Daoy (cell line): Measurements from ENCODE around the gene LRRN3. TPM values are rescaled to one million over a fixed set of nuclear protein-coding genes. Genes with fewer than 3 reads are reported as not detected.

Source experiments
- DNase-seq: peaks from one replicate; pipeline ENCODE4 v3.0.0-alpha.2; 2015; ENCODE audit warnings: low read depth
- total RNA-seq: library from RNA; depleted of rRNA; stranded (reverse); fragments of >200 nt; shearing (Covaris generic); gene quantifications from 2 replicates; pipeline ENCODE4 v1.2.3, GENCODE V29; 2014

LRRN3 gene
- total RNA-seq, 1 experiment from 2014 or later = 20.0 TPM

- DNase-seq = no peak
These were observed 13.9 kb upstream of the LRRN3 start for GRCh38 chr7:111077001-111077400.

- DNase-seq = no peak
These were observed 10.3 kb upstream of the LRRN3 start for GRCh38 chr7:111080495-111081105.

GRCh38 chr7:111081546-111082267 lies 9.2 kb upstream of the LRRN3 start:
- DNase-seq = no peak

GRCh38 chr7:111082351-111082750 lies 8.6 kb upstream of the LRRN3 start:
- peak; percentile 51 for DNase-seq

- peak; percentile 88 for DNase-seq
These were observed 7.5 kb upstream of the LRRN3 start for GRCh38 chr7:111083413-111083812.

GRCh38 chr7:111085356-111085755 lies 5.6 kb upstream of the LRRN3 start:
- no peak for DNase-seq

GRCh38 chr7:111086532-111086931 lies 4.4 kb upstream of the LRRN3 start:
- DNase-seq = no peak

- DNase-seq = no peak
These were observed 2.6 kb upstream of the LRRN3 start for GRCh38 chr7:111088328-111088727.

- peak; percentile 48 for DNase-seq
These were observed 1.0 kb upstream of the LRRN3 start for GRCh38 chr7:111089822-111090426.

GRCh38 chr7:111091593-111092358 lies 849 bp downstream of the LRRN3 start:
- peak; percentile 45 for DNase-seq

- no peak for DNase-seq
These were observed 1.7 kb downstream of the LRRN3 start for GRCh38 chr7:111092406-111093236.

GRCh38 chr7:111093496-111093895 lies 2.6 kb downstream of the LRRN3 start:
- no peak for DNase-seq

- DNase-seq = no peak
These were observed 3.5 kb downstream of the LRRN3 start for GRCh38 chr7:111094419-111094818.

GRCh38 chr7:111096997-111097396 lies 6.1 kb downstream of the LRRN3 start:
- no peak for DNase-seq

GRCh38 chr7:111098011-111098925 lies 7.3 kb downstream of the LRRN3 start:
- DNase-seq = peak; percentile 72

GRCh38 chr7:111098926-111099250 lies 8.0 kb downstream of the LRRN3 start:
- no peak for DNase-seq

- DNase-seq = no peak
These were observed 11.1 kb downstream of the LRRN3 start for GRCh38 chr7:111101856-111102646.

- DNase-seq = no peak
These were observed 12.2 kb downstream of the LRRN3 start for GRCh38 chr7:111103136-111103535.

GRCh38 chr7:111103678-111104274 lies 12.8 kb downstream of the LRRN3 start:
- DNase-seq = no peak
